HG02840 (cell line): ENCODE measurements around the gene PSKH1.
"Not testable (repeated sequence)": the region's sequence is repeated elsewhere in the genome, so short reads cannot be mapped to it uniquely, and the experiment has no call there.

Experiments used
- ATAC-seq: cut with Tn5 transposase; IDR thresholded peaks from one replicate; pipeline ENCODE4 v1.9.1; 2021; ENCODE audit warnings: mild to moderate bottlenecking, moderate library complexity, moderate number of reproducible peaks; ENCODE audit not compliant: unreplicated experiment, low FRiP score

The PSKH1 gene

DNA sequence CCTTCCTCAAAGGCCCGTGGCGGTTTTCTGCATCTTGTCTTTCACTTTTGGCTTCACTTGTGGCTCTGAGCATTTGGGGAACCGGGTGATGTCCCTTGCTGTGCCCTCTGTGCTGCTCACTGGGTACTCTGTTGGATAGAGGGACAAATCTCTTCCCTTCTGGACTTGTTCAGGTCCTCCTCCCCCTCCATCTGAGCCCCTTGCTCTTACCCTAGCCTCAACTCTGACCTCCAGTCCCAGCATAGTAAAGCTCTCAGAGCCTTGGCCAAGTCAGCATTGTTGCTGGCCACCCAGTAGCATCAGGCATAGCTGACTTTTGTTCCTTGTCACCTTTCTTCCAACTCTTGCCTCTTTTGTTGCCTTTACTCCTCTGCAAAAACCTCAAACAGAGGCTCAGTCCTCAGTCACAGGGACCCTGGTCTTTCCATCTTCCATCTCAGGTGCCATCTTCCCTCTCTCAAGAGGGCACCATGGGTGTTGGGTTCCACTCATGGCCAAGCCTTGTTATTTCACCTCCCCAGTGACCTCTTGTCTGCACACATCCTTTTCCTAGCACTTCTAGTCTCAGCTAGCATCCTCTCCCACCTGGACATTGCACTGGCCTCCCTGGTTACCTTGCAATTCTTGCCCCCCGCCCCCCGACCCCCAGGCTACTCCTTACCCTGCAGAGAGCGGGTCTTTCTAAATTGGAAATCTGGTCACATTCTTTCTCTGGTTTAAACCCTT is 44.0 kb downstream of the PSKH1 start:
- no peak for ATAC-seq

DNA sequence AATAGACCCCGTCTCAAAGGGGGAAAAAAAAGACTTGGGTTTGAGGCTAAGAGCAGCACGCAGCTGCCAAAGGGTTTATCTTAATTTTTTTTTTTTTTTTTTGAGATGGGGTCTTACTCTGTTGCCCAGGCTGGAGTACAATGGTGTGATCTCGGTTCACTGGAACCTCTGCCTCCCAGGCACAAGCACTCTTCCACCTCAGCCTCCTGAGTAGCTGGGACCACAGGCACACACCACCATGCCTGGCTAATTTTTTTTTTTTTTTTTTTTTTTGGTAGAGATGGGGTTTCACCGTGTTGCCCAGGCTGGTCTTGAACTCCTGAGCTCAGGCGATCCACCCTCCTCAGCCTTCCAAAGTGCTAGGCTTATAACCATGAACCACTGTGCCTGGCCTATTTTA is 44.7 kb downstream of the PSKH1 start:
- not testable (repeated sequence) for ATAC-seq

DNA sequence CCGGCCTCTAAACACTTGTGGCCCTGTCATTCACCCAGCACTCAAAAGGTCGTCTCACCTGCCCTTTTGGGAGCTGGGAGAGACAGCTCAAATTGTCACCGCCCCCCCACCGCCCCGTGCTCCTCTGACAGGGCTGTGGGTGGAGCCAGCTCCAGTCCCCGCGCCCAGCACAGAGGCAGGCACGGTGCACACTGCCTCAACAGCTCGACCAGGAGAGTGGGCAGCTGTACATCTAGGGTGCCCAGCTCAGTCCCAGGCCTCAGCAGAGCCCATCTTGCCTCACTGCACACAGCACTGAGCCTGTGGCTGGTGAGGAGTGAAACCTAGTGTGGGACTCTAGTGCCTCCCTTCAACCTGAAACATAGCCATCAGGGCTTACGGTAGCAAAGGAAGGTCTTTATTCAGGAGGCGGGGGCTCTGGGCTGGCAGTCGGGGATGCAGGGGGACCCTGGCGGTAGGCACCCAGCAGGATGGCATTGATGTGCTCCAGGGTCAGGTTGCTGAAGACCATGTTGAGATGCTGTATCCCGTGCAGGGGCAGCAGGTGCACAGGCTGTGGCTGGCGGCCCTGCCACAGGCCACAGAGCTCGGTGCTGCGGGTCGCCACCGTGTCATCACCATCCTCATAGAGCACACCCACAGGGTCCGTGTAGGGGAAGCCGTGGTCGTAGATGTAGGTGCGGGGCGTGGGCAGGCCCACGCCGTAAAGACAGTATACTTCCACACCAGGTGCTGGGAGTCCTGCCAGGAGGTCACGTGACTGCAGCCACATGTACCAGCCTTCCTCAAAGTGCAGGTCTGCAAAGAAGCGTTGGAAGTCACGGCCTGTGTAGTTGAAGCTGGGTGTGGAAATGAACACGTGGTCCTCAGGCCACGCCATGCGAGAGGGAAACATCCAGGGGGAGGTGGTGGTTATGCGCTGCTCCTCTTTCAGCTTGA is 46.7 kb downstream of the PSKH1 start:
- ATAC-seq, result no peak

DNA sequence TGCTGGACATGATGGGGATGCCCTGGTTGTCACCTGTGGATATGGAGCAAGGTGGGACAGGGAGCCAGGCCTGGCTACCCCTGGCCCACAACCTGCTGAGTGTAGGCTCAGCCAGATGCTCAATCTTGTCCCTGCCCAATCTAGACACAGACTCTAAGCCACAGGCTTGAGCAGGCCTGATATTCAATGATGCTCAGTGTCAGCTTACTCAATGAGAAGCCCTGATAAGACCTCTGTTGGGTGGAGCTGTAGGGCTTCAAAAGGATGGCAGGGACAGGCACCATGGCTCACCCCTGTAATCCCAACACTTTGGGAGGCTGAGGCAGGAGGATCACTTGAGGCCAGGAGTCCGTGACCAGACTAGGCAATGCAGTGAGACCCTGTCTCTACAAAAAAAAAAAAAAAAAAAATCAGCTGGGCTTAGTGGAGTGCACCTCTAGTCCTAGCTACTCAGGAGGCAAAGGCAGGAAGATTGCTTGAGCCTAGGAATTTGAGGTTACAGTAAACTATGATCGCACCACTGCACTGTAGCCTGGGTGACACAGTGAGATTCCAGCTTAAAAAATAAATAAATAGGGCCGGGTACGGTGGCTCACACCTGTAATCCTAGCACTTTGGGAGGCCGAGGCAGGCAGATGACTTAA is 47.5 kb downstream of the PSKH1 start:
- ATAC-seq, result no peak

DNA sequence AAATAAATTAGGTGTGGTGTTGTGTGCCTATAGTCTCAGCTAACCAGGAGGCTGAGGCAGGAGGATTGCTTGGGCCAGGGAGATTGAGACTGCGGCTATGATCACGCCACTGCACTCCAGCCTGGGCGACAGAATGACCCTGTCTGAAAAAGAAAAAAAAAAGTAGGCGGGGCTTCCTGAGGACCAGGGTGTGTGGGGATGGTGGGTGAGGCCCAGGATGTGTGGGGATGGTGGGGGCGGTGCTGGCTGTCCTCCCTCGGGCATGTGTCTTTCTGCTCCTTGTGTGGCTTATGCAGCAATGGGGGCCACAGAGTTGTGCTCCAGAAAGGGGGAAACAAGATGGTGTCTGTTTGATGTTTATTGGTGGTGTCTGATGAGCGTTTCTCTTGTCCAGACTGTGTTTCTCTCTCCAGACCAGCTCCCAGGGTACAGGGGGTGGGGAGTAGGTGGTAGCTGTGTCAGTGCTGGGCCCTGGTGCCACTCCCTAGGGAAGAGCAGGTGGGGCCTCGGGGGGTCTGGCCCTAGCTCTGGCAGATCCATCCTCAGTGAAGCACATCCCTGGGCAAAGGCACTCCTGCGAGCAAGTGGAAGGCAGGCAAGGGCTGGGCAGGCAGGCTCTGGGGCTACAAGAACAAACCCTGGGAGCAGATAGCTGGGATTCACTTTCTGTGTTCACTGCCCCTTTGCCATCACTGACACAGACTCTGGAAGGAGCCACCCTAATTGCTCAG is 48.6 kb downstream of the PSKH1 start:
- no peak for ATAC-seq

DNA sequence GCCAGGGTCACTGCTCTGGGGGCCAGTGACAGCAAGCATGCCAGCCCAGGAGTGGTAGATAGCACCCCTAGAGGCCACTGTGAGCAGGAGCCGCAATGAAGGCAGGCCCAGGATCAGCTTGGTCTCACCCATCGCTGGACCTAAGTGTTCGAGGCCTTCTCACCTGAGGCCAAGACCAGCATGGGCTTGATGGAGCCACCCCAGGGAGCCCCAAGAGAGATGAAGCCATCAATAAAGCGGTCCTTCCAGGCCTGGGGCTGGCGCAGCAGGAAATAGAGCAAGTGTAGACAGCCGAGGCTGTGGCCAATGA is 49.1 kb downstream of the PSKH1 start:
- ATAC-seq, result no peak

DNA sequence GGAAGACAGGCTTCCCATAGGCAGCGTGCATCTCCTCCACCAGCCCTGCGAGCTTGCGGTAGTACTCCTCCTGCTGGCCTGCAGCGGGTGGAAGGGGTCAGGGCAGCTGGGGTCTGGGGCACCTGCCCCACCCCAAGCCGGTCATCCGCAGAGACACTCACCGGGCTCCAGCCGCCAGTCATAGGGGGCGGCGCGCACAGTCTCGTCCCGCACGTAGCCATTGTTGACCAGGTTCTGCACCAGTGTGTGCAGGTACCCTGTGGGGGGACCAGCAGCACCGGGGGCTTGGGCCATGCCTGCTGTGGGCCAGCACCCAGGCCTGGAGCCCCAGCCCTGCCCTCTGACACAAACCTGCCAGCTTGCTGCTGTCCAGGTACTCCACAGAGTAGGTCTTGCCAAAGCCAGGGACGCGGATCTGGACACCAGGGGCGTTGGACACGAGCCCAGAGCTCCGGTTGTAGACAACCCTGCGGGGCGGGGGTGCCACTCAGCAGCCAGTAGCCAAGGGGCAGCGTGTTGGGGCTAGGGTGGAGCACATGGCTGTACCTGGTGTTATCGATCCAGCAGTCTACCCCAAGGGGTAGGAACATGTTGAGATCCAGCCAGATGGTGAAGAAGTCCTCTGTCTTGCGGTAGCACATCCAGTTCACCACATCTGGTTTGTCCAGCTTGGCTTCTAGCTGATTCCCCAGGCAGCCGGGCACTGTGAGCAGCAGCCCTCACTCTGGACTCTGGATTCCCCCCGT is 49.6 kb downstream of the PSKH1 start:
- ATAC-seq, result no peak

DNA sequence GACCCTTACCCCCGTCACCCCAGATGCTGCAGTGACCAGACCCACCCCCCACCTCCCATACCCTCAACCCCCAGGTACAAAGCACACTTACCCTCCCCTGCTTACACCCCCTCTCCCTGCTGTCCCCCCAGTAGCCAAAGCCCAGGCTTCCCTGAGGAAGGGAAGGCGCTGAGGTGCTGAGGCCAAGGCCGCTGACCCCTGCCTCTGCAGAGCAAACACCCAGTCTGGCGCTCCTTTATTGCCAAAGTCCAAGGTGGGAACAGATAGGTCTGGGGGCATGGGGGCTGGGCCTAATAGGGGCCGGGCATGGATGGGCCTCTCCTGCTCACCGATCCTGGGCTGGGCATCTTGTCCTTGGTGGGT is 50.2 kb downstream of the PSKH1 start:
- no peak for ATAC-seq

DNA sequence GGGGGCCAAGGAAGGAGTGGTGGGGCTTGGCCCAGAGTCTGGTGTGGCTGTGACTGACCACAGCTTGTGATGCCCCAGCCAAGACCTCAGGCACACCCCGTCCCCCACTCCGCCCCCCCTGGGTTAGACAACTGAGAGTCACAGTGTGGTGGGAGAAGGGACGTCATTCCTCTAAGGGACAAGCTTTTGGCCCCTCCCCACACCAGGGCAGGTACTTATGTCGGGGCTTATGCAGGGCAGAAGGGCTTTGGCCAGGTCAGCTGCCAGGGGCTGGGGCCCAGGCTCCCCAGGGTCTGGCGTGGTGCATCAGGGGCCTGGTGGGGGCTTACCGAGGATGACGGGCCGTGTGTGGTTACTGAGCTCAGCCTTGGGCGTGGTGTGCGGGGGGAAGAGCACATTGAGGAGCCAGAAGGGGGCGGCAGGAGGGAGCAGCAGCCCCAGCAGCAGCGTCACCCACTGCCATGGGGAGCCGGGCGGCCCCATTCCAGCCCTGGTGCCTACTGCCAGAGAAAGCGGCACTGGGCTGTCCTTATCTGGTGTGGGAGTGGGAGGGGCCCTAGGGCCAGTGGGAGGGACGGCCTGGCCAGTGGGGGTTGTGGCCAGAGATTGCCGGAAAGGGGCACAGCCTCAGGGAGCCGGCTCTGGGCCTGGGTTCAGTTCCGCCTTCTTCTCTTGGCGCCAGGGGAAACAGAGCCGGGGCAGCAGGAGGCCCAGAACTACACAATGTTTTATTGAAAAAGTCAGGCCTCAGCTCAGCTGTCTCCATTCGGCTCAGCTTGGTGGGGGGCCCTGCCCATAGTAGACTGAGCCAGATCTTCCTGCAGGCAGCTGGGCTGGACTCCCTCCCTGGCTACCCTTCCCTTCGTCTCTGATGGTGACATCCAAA is 50.8 kb downstream of the PSKH1 start, which contains the start of gene LCAT:
Gene LCAT (minus strand): TSS at position 502 of the 886 bp plus-strand sequence. CDS start 19 bp downstream, at position 483.
- no peak for ATAC-seq

DNA sequence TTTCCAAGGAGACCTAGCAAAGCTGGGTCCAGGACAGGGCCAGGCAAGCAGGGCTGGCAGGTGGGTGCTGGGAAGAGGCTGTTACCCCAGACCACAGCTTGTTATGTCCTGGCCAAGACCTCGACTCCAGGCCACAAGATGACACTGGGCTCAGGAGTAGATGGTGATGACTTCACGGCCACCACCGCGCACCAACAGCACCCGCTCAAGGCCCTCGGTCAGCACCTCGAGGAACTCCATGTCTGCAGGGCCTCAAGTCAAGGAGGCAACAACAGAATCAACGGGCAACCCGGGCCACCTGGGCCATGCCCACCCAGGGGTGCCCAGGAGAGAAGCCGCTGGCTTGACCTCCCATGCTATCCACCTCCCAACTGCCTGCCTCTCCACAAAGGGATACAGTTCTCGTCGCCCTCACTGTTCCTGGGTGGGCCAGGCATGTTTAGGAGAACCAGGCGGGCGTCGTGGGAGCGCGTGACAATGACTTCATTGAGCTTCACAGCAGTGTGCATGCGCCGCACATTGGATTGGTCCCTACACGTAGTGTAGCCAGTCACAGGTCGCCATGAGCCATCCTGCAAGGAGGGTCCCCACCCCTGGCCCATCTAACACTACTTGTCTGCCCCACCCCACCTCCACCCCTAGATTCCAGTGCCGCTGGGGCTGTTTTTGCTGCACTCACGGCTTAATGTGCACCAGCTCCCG is 51.8 kb downstream of the PSKH1 start:
- ATAC-seq, result no peak

DNA sequence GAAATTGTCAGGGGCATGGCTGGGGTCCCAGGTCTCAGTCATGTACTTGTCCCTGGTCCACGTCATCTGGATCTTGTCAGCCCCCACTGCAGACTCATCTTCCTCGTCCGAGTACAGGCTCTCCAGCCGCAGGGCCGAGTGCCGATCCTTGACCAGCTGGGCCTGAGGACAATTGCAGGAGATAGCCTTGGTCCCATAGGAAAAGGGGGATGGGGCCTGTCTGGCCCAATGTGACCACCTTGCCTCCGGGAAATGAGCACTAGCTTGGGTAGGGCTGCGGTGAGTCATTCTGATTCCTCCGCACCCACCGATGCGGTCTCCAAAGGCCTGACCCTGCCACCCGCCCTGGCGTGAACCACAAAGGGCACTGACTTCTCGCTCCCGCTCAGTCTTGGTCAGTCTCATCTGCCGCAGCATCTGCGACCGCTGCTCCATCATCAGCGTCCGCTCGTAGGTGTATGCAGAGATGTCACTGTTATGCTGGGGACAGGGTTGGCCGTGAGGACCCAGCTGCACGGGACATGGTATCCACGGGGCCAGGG is 52.4 kb downstream of the PSKH1 start:
- no peak for ATAC-seq

DNA sequence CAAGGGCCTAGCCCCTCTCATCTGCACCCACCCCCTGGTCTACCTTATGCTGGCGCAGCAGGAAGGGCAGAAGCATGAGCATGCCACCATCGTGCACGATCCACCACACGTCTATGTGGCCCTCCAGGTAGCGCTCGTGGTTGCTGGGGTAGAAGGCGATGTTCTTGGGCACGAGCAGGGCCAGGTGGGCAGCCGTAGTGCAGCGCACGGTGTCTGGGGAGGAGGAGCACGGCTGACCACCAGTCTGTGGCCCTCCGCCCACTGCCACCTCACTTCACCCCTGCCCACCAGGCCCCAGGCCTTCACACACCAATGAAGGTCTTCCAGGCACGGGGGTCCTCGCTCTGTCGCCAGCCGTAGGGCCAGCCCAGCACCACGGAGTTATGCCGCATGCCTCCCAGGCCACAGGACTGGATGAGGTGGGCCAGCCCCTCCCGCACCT is 53.1 kb downstream of the PSKH1 start:
- ATAC-seq, result no peak

DNA sequence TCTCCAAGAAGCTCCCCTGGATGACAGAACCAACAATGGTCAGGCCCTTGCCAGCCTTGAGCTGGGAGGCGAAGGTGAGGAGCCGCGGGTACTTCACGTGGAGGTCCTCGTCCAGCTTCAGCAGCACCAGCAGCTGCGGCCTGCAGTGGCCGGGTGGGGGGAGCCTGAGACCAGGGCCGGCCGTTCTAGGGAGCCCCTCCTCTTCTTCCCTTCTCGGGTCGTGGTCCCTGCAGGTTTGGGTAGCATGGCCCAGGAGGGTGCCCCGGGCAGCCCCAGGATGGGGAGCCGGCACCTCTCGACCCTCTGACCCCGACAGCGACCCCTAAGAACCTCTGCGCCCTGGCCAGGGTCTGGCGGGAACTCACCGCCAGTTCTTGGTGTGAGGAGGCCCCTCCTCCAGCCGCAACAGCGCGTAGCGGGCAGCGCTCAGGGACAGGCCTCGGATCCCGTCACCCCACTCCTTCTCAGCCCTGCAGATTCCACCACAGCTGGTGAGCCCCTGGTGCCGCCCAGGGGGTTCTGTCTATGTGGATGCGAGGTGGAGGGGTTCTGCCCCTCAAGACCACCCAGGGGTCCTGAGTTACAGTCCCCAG is 54.0 kb downstream of the PSKH1 start:
- no peak for ATAC-seq

DNA sequence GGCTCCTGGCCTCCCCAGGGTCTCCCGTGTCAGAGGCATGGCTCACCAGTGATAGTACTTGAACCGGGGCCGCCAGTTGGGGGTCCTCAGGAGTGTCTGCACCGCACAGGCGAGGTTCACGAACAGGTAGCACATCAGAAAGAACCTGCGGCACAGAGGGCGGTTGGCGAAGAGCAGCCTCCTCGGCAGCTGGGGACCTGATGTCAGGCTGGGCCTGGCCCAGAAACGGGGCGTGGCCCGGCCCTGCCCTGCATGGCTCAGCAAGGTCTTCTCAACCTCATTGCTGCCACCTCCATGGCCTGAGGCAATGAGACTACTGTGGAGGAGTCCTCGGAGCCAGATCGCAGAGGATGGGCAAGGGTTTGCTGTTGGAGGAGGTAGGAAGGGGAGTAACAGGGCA is 55.0 kb downstream of the PSKH1 start:
- no peak for ATAC-seq

DNA sequence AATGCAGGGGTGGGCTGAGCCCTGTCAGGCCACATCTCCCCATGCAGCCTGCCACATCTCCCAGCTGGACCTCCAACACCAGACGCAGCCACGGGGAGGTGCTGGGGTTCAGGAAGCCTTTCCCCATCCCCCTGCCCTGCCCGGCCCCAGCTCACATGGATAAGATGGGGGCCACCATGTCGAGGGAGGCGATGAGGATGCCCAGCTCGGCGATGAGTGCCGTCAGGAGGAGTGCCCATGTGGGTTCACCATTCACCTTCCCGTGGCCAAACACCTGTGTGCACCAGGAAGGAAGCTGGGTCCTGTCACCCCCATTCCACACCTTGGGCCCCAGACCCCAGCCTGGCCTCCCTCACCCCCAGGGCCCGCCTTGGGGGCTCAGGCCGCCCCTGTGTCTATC is 56.6 kb downstream of the PSKH1 start:
- ATAC-seq, result no peak

DNA sequence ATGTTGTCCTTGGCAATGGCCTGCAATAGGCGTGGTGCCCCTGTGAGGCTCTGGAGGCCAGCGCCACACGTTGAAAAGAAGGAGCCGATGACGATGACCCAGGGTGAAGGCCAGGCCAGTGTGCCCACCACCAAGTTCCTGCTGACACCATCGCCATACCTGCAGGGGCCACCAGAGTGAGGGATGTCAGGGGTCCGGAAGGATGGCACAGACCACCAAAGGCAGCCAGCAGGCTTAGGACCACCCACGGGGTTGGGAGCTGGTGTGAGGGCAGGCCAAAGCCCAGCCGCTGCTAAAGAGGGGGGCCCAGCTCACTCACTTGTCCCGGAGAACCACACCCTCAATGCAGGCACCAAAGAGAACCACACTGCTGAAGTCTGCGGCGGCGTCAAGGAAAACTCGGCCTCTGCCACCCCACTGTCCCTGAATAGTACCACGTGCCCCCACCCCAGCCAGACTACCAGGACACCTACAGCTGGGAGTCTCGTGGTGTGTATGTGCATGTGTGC is 57.3 kb downstream of the PSKH1 start:
- no peak for ATAC-seq

DNA sequence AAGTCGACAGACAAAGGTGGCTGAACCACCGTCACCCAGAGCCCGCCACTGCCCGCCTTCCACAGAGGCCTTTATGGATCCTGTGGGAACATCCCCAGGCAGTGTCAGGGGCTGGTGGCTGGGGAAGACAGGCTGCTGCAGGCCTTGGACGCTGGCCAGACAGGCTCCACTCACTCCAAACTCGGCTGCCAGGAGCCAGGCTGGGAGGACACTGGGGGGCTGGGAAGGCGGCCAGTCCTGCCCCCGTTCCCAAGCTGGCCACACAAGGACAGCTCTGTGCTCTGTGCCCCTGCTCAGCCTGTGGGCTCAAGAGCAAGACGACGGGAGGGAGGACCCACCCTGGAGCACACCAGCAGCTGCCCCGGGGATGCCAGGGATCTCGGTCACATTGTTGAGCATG is 58.4 kb downstream of the PSKH1 start:
- ATAC-seq, result no peak
